ENCODE results near the gene HOXA4. TPM values are rescaled to one million over a fixed set of nuclear protein-coding genes. Genes with fewer than 3 reads are reported as not detected.

HOXA4 gene
- total RNA-seq, 1 experiment from 2014 or later, result 2.0 TPM

DNA sequence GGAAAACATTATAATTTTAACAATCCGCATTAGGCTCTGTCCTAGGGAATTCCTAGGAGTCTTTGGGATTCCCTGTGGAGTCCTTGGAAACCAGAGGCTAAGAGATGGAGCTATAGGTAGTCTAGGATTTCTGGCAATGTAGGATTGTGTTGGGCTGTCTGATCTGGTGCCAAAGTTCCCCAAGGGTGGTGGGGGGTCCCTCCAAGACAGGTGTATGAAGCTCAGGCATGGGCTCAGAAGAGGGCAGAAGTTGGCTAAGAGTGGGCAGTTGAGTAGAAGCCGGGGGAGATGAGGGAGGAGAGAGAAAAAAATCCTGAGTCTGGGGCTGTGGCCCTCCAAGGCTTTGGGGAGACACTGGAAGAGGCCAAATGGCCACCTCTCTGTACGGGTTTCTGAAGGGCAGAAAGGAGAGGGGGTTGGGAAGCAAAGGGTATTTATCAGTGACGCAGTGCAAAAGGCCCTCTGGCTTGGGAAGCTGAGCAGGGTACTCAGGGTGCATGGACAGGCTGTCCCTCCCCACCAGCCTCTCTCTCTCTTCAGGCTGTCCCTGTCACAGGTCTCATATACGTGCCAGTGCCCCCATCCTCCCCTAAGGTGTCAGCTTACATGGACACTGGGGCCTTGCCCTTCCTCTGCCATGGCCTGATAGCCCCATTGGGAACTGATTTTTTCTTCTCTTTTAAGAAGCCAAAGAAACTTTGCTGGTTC is 16.1 kb upstream of the HOXA4 start (continued):
- TF ChIP-seq, protein P1, sequence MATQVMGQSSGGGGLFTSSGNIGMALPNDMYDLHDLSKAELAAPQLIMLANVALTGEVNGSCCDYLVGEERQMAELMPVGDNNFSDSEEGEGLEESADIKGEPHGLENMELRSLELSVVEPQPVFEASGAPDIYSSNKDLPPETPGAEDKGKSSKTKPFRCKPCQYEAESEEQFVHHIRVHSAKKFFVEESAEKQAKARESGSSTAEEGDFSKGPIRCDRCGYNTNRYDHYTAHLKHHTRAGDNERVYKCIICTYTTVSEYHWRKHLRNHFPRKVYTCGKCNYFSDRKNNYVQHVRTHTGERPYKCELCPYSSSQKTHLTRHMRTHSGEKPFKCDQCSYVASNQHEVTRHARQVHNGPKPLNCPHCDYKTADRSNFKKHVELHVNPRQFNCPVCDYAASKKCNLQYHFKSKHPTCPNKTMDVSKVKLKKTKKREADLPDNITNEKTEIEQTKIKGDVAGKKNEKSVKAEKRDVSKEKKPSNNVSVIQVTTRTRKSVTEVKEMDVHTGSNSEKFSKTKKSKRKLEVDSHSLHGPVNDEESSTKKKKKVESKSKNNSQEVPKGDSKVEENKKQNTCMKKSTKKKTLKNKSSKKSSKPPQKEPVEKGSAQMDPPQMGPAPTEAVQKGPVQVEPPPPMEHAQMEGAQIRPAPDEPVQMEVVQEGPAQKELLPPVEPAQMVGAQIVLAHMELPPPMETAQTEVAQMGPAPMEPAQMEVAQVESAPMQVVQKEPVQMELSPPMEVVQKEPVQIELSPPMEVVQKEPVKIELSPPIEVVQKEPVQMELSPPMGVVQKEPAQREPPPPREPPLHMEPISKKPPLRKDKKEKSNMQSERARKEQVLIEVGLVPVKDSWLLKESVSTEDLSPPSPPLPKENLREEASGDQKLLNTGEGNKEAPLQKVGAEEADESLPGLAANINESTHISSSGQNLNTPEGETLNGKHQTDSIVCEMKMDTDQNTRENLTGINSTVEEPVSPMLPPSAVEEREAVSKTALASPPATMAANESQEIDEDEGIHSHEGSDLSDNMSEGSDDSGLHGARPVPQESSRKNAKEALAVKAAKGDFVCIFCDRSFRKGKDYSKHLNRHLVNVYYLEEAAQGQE (IDR thresholded peaks at IDR 0.05; ENCODE audit: low read depth), result no peak
- TF ChIP-seq EGR1 (IDR thresholded peaks at IDR 0.05; ENCODE audit: low read depth) (no peak), ZFX (IDR thresholded peaks at IDR 0.05) (no peak)
- TF ChIP-seq, protein P2, sequence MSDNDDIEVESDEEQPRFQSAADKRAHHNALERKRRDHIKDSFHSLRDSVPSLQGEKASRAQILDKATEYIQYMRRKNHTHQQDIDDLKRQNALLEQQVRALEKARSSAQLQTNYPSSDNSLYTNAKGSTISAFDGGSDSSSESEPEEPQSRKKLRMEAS (IDR thresholded peaks at IDR 0.05), result no peak

DNA sequence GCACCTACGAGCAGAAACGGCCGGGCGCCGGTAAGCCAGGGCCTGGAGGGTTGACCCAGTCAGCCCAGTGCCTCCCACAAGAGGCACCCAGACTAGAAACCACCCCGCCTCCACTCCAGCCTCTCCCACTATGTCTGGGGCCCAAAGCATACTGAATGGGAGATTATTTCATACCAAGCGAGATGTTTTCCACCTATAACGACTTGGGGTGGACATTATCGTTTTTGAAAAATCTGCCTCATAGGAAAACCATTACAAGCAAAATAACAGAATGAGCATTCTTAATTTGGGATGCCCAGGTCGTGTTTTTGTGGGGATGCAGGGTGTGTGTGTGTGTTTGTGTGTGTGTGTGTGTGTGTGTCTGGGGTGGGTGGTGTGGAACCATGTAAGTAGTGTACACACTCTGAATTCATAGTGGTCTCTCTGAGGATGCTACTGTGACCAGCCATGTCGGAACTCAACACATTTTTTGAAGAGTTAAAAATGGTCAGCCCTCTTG is 15.4 kb upstream of the HOXA4 start:
- Histone ChIP-seq H3K4me3 (replicated peaks in 1 of 2; ENCODE audit: low read depth in 1 of 2, low read length in 2 of 2) (no peak overlapping the region), H3K79me2 (ENCODE audit: insufficient read depth, low read length) (peaks cover 37% of the 10 kb centered on the region), H3K4me1 (ENCODE audit: control insufficient read depth in 1 of 2, insufficient read depth in 2 of 2, low read length in 2 of 2) (peaks cover 15 to 35% of the 10 kb centered on the region in 2 experiments), H3K9ac (ENCODE audit: low read length) (no peak overlapping the region), H3K4me2 (ENCODE audit: low read length) (no peak overlapping the region), H3K36me3 (ENCODE audit: control insufficient read depth in 1 of 2, insufficient read depth in 2 of 2, low read length in 2 of 2) (peaks cover 8 to 12% of the 10 kb centered on the region in 2 experiments; a peak in 3 of 4 replicates), H3K9me2 (ENCODE audit: insufficient read depth) (no peaks in the 10 kb centered on the region), H2AFZ (ENCODE audit: low read depth, low read length, poor library complexity, severe bottlenecking) (no peak overlapping the region), H3K9me3 (ENCODE audit: control insufficient read depth in 1 of 2, insufficient read depth in 1 of 2, low read depth in 1 of 2, low read length in 2 of 2) (no peaks in the 10 kb centered on the region), H4K20me1 (ENCODE audit: insufficient read depth) (no peaks in the 10 kb centered on the region), H3K27ac (ENCODE audit: low read depth, low read length) (no peak overlapping the region), H3K27me3 (ENCODE audit: insufficient read depth, low read length) (no peaks in the 10 kb centered on the region)
- DNase-seq (ENCODE audit: low read depth, low spot score) (no peak), ATAC-seq (no peak)
- POLR2A ChIA-PET, result no interaction called here
- RAD21 ChIA-PET (ENCODE audit: low non-redundant PET in 1 of 2, low total read pairs in 2 of 2, uncharacterized antibody in 2 of 2, unreplicated experiment in 2 of 2), result no interaction called here
- TF ChIP-seq JUND (IDR thresholded peaks at IDR 0.05) (no peak), CBX3 (IDR thresholded peaks at IDR 0.05; ENCODE audit: low read depth) (no peak), ZFX (IDR thresholded peaks at IDR 0.05) (no peak), EZH2 (IDR thresholded peaks at IDR 0.05) (no peak), SIN3A (IDR thresholded peaks at IDR 0.05; ENCODE audit: low read depth) (no peak), RAD21 (IDR thresholded peaks at IDR 0.05; ENCODE audit: low read depth) (no peak)
- CTCF ChIA-PET, result no interaction called here
- no TSS peak for BruUV-seq (replicated peaks)
- intact Hi-C loops (cut with micrococcal nuclease), result no loop called here
